Measurements from ENCODE around the gene SMU1. TPM values are rescaled to one million over a fixed set of nuclear protein-coding genes. Genes with fewer than 3 reads are reported as not detected.

The SMU1 gene
- total and polyA plus RNA-seq, 2 donors (not counting 3 experiments of a cell fraction or from before 2014, with no cell fraction given), result 8.5 to 21.7 TPM

DNA sequence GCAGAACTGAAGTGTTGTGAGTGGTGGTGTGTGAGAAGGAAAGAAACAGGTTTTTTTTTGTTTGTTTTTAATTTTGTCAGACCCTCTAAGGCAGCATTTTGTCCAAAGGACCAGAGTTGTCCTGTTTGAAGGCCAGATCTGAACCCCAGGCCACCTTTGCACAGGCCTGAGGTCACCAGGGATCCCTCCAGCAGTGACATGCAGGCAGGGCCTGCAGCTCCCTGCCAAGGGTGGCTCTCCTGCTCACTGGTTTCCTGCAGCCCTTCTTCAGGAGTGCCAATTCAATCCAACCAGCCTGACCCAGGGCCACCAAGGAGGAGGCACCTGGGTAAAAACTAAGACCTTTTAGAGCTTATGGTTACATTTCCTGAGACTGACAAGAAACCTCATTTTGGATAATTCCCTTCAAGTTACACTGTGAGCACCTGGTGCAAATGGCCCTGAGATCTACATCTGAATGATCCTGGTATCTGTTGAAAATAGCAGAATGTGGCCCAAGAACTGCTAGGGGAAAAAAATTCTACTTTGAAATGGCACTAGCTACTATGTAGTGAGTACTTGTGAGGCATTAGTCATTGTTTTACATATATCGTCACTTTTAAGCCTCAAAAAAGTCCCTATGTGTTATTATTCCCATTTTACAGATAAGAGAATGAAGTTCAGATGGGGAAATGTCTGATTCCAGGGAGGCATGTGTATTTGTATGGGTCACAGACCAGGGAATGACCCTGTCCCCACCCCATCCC is 33.5 kb upstream of the SMU1 start:
- Histone ChIP-seq H3K9me3 (replicated peaks; ENCODE audit: control insufficient read depth, insufficient read depth, low read length) (no peaks in the 10 kb centered on the region), H4K20me1 (replicated peaks; ENCODE audit: control insufficient read depth, extremely low read depth, insufficient read depth, low read length) (no peaks in the 10 kb centered on the region), H2AFZ (ENCODE audit: low read depth, low read length) (no peak overlapping the region), H3K4me2 (ENCODE audit: insufficient read depth, low read length) (no peak overlapping the region), H3K27me3 (ENCODE audit: control insufficient read depth in 2 of 2, insufficient read depth in 2 of 2, low read length in 2 of 2) (no peaks in the 10 kb centered on the region), H3K4me1 (ENCODE audit: control insufficient read depth, extremely low read depth, insufficient read depth, low read length) (peaks cover 22% of the 10 kb centered on the region), H3K79me2 (ENCODE audit: control insufficient read depth, insufficient read depth, low read length) (no peaks in the 10 kb centered on the region), H3K27ac (ENCODE audit: insufficient read depth, low read depth, low read length) (no peak overlapping the region), H3K9ac (replicated peaks; ENCODE audit: extremely low read depth, insufficient read depth, low read length) (no peak overlapping the region), H3K4me3 (replicated peaks in 1 of 3; ENCODE audit: insufficient read depth in 1 of 3, low read depth in 1 of 3, low read length in 3 of 3) (no peak overlapping the region), H3K36me3 (ENCODE audit: control insufficient read depth in 2 of 2, extremely low read depth in 1 of 2, insufficient read depth in 2 of 2, low read length in 2 of 2) (peaks cover 0 to 17% of the 10 kb centered on the region in 2 experiments), H3K9me1 (replicated peaks; ENCODE audit: control insufficient read depth, extremely low read depth, insufficient read depth, low read length) (no peaks in the 10 kb centered on the region)
- intact Hi-C loops (cut with micrococcal nuclease), result no loop called here
- ChIA-PET CTCF (interaction anchor here (1.0 to 2.0 kb wide), 2 partner anchors 20 to 115 kb away, joined by 4 to 9 read pairs; no protein-coding TSS in a partner anchor), POLR2A (no interaction called here)
- TF ChIP-seq JUN (IDR thresholded peaks at IDR 0.05; ENCODE audit: borderline replicate concordance, insufficient read depth, insufficient read length, low read depth) (no peak), POLR2A (IDR thresholded peaks at IDR 0.05; ENCODE audit: low read depth, low read length) (no peak), GATA2 (IDR thresholded peaks at IDR 0.05; ENCODE audit: insufficient read depth, insufficient read length, low read depth, low read length) (no peak), POLR2AphosphoS5 (IDR thresholded peaks at IDR 0.05; ENCODE audit: insufficient read depth, low read depth, low read length) (no peak), FOS (IDR thresholded peaks at IDR 0.05; ENCODE audit: borderline replicate concordance, insufficient read depth, low read length) (no peak), EZH2 (IDR thresholded peaks at IDR 0.05; ENCODE audit: borderline replicate concordance, low read depth, low read length, severe bottlenecking) (no peak), MYC (IDR thresholded peaks at IDR 0.05; ENCODE audit: low read depth, low read length) (no peak), MAX (IDR thresholded peaks at IDR 0.05; ENCODE audit: insufficient read depth, insufficient read length) (no peak)
- TF ChIP-seq, protein P1, sequence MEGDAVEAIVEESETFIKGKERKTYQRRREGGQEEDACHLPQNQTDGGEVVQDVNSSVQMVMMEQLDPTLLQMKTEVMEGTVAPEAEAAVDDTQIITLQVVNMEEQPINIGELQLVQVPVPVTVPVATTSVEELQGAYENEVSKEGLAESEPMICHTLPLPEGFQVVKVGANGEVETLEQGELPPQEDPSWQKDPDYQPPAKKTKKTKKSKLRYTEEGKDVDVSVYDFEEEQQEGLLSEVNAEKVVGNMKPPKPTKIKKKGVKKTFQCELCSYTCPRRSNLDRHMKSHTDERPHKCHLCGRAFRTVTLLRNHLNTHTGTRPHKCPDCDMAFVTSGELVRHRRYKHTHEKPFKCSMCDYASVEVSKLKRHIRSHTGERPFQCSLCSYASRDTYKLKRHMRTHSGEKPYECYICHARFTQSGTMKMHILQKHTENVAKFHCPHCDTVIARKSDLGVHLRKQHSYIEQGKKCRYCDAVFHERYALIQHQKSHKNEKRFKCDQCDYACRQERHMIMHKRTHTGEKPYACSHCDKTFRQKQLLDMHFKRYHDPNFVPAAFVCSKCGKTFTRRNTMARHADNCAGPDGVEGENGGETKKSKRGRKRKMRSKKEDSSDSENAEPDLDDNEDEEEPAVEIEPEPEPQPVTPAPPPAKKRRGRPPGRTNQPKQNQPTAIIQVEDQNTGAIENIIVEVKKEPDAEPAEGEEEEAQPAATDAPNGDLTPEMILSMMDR (IDR thresholded peaks at IDR 0.05; ENCODE audit: extremely low read depth in 1 of 2, insufficient read depth in 1 of 2, low read depth in 1 of 2, low read length in 2 of 2), result no peak
- dilution Hi-C loops (cut with MboI; ENCODE audit: extremely low pct_ligation_motif_present, low sequenced_read_pairs), result no loop called here
- FAIRE-seq (no peak), DNase-seq (ENCODE audit: low read depth, low spot score) (no peak)
- no TSS peak for BruUV-seq (replicated peaks)

All from endothelial cell of umbilical vein (primary cell).